ENCODE data around the gene NACAD.

The NACAD gene

GRCh38 chr7:45112648-45113047 is 23.9 kb upstream of the NACAD start:
- DNase-seq, result no peak

- DNase-seq, result peak; percentile 83
These were observed 22.8 kb upstream of the NACAD start, which contains the start of gene TBRG4 for GRCh38 chr7:45111298-45112223. Gene TBRG4, minus strand, starts transcription at chr7:45111697. Its CDS starts 2,460 bp downstream, at chr7:45109237.

GRCh38 chr7:45108863-45109262 is 20.1 kb upstream of the NACAD start:
- DNase-seq, result no peak

- DNase-seq, result no peak
These were observed 18.6 kb upstream of the NACAD start for GRCh38 chr7:45107356-45107755.

- no peak for DNase-seq
These were observed 18.1 kb upstream of the NACAD start for GRCh38 chr7:45106820-45107219.

GRCh38 chr7:45105588-45106188 is 16.9 kb upstream of the NACAD start:
- no peak for DNase-seq

GRCh38 chr7:45104844-45105587 is 16.2 kb upstream of the NACAD start:
- DNase-seq, result no peak

GRCh38 chr7:45103958-45104843 is 15.4 kb upstream of the NACAD start:
- no peak for DNase-seq

- no peak for DNase-seq
These were observed 14.3 kb upstream of the NACAD start for GRCh38 chr7:45102785-45103712.

- no peak for DNase-seq
These were observed 13.0 kb upstream of the NACAD start for GRCh38 chr7:45101748-45102147.

GRCh38 chr7:45100761-45101480 is 12.2 kb upstream of the NACAD start:
- no peak for DNase-seq

- no peak for DNase-seq
These were observed 11.4 kb upstream of the NACAD start for GRCh38 chr7:45099891-45100760.

GRCh38 chr7:45098983-45099839 is 10.4 kb upstream of the NACAD start:
- DNase-seq, result no peak

- DNase-seq, result no peak
These were observed 4.1 kb upstream of the NACAD start for GRCh38 chr7:45092931-45093235.

GRCh38 chr7:45092100-45092930 is 3.5 kb upstream of the NACAD start:
- DNase-seq, result peak; percentile 74

- DNase-seq, result peak; percentile 24
These were observed 647 bp upstream of the NACAD start for GRCh38 chr7:45089341-45089891.

GRCh38 chr7:45088146-45088701 is 545 bp downstream of the NACAD start:
- DNase-seq, result no peak

Measured in T1000 (cell line).